NCI-H748 (cell line): ENCODE results near the gene OAS2.
"Not testable (repeated sequence)": the region's sequence is repeated elsewhere in the genome, so short reads cannot be mapped to it uniquely, and the experiment has no call there.

Experiments used
- DNase-seq: peaks from one replicate; lab custom pipeline; 2025; ENCODE audit not compliant: unreplicated experiment; lab: John Stamatoyannopoulos, UW

The OAS2 gene

GRCh38 chr12:112979041-112979680 is 842 bp downstream of the OAS2 start:
- no peak for DNase-seq

- DNase-seq: no peak
Measured at GRCh38 chr12:112980491-112981158, 2.3 kb downstream of the OAS2 start.

DNA sequence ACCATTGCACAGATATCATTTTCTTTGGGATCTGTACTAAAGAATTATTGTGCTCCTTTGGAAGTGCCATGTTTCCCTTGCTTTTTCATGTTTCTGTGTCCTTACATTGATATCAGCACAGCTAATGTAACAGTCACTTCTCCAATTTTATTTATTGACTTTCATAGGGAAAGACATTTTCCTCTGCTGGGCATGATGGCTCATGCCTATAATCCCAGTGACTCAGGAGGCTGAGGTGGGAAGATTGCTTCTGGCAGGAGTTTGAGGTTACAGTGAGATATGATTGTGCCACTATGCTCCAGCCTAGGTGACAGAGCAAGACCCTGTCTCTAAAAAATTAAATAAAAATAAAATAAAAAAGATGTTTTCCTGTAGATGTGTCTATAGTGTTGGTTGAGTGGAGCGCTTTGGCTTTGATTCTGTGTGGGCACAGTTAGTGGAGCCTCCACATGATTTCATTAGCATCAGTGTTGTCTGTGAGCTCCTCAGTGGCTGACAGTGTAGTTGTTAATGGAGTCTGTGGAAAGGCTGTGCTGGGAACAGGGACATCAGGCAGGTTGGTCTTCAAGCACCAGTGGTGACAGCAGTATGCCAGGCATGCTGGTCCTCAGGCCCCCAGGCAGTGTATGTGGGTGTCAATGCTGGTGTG is 7.4 kb downstream of the OAS2 start:
- DNase-seq: no peak

DNA sequence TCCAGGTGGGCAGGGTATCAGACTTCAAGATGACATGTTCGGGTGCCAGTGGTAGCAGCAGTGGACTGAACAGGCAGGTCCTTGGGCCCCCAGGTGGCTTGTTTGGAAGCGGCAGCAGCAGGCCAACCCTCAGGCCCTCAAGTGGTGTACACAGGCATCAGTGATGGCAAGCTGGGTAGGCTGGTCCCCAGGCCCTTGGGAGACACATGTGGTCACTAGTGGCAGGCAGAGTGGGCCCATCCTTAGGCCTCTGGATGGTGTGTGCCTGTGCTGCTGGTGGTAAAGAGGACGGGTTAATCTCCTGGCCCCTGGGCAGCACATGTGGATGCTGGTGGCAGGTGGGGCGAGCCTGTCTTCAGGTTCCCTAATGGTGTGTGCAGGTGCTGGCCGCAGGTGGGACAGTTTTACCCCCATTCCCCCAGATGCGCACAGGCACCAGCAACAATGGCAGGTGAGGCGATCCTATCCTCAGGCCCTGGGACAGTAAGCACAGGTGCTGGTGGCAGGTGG is 8.0 kb downstream of the OAS2 start:
- no peak for DNase-seq

DNA sequence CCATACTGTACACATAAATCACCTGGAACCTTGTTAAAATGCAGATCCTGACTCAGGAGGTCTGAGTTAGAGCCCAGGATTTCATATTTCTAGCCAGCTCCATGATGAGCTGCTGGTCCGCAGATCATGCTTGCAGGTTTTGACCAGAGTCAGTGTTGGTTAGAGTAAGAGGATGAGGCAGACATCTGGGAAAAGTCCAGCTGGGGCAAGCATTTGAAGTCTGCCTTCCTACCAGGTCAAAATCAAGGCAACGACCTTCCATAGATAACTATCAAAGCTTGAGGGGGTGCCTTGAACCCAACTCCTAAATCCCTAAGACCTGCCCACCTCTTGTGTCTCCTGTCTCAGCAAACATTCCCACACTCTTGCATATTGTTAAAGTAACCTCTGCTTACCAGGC is 9.2 kb downstream of the OAS2 start:
- DNase-seq: no peak

DNA sequence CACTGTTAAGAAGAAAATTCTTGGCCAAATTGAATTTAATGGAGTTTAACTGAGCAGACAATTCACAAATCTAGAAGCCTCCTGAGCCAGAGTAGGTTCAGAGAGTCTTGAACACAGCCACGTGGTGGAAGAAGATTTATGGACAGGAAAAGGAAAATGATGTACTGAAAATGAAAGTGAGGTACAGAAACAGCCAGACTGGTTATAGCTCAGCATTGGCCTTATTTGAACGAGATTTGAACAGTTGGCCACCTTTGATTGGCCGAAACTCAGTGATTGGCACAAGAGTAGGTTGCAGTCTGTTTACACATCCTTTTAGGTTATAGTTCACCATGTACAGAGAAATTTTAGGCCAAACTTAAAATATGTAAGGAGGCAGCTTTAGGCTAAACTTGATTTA is 9.9 kb downstream of the OAS2 start:
- DNase-seq: no peak

- DNase-seq: not testable (repeated sequence)
Measured at GRCh38 chr12:112988823-112989385, 10.6 kb downstream of the OAS2 start.

DNA sequence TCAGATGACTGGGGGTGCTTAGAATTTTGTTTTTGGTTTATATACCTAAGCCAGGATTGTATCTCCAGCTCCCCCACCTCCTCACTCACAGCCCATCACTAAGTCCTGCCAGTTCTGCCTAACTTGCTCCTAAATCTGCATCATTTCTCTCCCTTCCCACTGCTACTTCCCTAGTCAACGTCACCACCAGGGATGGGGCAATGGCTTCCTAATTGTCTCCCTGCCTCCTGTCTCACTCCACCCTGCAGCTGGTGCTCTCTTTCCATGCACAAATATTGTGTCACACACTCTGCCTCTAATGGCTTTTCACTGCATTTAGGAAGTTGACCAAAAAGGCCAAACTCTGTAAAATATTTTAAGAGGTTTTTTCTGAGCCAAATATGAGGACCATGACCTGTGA is 11.5 kb downstream of the OAS2 start:
- DNase-seq: no peak

DNA sequence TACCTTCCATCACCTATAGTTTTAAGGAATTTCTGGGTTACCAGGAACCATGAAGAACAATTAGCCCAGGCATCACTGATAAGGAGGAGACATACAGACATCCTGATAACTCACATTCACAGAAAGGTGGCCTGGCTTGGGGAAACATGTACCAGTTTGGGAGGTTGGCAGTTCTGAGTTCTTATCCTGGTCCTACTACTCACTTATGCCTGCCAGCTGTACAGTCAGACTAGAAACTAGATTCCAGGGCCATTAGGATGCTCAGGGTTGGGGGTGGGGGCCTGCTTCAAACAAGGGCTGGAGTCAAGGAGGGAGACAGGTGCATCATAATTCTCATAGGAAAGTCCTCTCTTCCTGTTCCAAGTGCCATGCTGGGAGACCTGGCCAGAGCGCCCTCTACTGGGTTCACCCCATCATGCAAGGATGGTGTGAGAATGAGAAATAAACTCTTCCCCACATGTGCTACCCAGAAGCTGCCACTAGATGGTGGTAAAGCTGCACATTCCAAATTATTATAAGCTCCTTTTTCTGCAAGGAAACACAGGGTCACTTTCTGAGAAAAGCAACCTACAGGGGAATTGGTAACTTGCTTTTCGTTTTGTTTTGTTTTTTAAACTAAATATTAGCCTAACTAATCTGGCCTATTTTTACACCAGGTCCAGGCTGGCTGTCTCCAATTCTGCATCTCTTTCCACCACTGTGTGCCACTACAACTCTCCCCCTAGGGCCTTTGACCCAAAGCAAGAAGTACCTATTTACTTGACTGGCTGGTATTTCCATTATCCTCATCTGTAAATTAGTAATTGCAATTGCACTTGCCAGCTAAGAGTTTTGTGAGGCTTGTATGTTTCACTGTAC is 14.5 kb downstream of the OAS2 start:
- DNase-seq: peak; percentile 71

GRCh38 chr12:112995008-112995407 is 16.7 kb downstream of the OAS2 start:
- DNase-seq: no peak

GRCh38 chr12:112996501-112996900 is 18.2 kb downstream of the OAS2 start:
- no peak for DNase-seq

- no peak for DNase-seq
Measured at GRCh38 chr12:112997506-112997905, 19.2 kb downstream of the OAS2 start.

DNA sequence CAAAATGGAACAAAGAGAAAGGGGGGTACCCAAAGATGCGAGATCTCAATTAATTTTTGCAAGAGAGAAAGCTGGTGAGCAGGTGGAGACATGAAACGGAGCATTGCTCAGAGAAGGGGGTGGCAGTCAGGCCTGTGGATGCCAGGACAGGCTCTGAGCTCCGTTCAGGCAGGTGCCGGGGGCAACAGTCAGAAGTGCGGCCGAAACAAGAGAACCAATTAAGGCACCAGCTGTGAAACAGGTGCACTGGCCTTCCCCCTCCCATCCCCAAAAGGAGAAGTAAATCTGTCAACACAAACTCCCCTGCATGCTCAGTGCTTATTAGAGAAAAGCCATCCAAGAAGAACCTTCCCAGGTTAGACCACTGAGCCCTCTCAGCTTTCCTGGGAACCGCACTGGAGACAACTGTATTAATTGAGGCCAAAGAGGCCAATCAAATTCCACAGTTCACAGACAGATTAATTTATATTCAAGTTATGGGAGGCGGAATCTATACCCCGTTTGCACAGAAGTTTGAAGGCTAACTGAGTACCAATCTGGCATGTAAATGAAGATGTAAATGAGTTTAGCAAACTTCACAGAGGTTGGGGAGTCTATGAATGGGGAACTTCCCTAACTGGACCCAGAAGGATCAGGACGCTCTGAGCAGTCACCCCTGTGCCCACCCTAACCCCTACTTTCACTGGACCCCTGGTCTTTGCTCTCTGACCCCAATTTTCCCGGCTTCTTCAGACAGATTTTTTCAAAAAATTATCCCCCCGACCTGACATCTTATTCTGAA is 20.9 kb downstream of the OAS2 start:
- peak; percentile 74 for DNase-seq

- DNase-seq: no peak
Measured at GRCh38 chr12:113000433-113000832, 22.1 kb downstream of the OAS2 start.

DNA sequence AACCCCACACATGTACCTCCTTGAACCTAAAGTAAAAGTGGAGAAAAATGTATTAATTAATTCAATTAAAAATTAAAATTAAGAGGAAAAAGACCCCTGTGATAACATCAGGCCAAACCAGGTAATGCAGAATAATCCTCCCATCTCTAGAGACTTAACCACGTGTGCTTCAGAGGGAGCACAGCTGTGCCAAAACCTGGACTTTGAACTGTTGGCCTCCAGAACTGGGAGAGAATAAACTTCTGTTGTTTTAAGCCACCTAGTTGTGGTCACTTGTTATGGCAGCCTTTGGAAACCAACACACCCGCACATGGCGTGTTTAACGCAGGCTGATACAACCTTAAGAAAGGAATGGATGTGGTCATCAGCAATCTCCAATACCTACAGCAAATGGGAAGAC is 23.8 kb downstream of the OAS2 start:
- no peak for DNase-seq

DNA sequence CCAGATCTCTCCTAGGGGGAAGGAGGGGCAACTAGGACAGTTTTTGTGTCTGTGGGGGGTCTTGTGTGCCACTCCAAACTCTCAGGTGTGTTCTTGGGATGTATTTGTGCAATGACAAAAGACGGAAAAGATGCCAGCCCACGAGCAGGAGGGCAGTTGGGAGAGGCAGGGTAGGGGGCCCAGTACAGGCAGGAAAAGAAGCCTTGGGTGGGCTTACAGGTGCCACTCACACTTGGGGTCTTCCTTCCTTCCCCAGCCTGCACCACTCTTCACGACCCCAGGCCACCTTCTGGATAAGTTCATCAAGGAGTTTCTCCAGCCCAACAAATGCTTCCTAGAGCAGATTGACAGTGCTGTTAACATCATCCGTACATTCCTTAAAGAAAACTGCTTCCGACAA is 24.4 kb downstream of the OAS2 start:
- no peak for DNase-seq

- no peak for DNase-seq
Measured at GRCh38 chr12:113003636-113004035, 25.3 kb downstream of the OAS2 start.

- no peak for DNase-seq
Measured at GRCh38 chr12:113005762-113006161, 27.4 kb downstream of the OAS2 start.

- no peak for DNase-seq
Measured at GRCh38 chr12:113006206-113006605, 27.9 kb downstream of the OAS2 start.

GRCh38 chr12:113006641-113007040 is 28.3 kb downstream of the OAS2 start:
- DNase-seq: no peak
